ENCODE results near the gene KLK14. TPM values are rescaled to one million over a fixed set of nuclear protein-coding genes. Genes with fewer than 3 reads are reported as not detected.

Gene KLK14
- total and polyA plus RNA-seq, 10 of the 15 experiments (the other 5 are each of a cell fraction or from before 2014, with no cell fraction given) = not detected

Other genes starting within 250 kb of the KLK14 start
Only the 7 nearest of the 18 such genes appear.
- not detected in 2 replicates for gene KLK10, start 63.2 kb downstream of the KLK14 start, total RNA-seq (2014; rRNA removed)
- gene KLK10, start 63.2 kb downstream of the KLK14 start, total RNA-seq (2014; rRNA removed; fragmentation: Illumina TruSeq; extraction: Trizol) = not detected in 2 replicates
- gene KLK10, start 63.2 kb downstream of the KLK14 start, total RNA-seq (2021) = not detected in 2 replicates
- not detected in 2 replicates for gene KLK10, start 63.2 kb downstream of the KLK14 start, polyA plus RNA-seq (2011; rRNA removed)
- not detected in 2 replicates for gene KLK10, start 63.2 kb downstream of the KLK14 start, polyA plus RNA-seq (2014; fragmentation: Illumina TruSeq; extraction: Trizol)
- not detected for gene KLK10, start 63.2 kb downstream of the KLK14 start, polyA plus RNA-seq (2014; fragmentation: Nextera tagmentation; extraction: Ambion mirVana)
- not detected in 2 replicates for gene KLK10, start 63.2 kb downstream of the KLK14 start, polyA plus RNA-seq (2014; rRNA removed)
- not detected for gene KLK10, start 63.2 kb downstream of the KLK14 start, polyA plus RNA-seq (2016; fragmentation: Nextera tagmentation; extraction: Ambion mirVana)
- not detected in 2 replicates for gene KLK11, start 56.3 kb downstream of the KLK14 start, total RNA-seq (2014; rRNA removed)
- not detected in 2 replicates for gene KLK11, start 56.3 kb downstream of the KLK14 start, total RNA-seq (2014; rRNA removed; fragmentation: Illumina TruSeq; extraction: Trizol)
- gene KLK11, start 56.3 kb downstream of the KLK14 start, total RNA-seq (2021) = not detected in 2 replicates
- not detected in 2 replicates for gene KLK11, start 56.3 kb downstream of the KLK14 start, polyA plus RNA-seq (2011; rRNA removed)
- gene KLK11, start 56.3 kb downstream of the KLK14 start, polyA plus RNA-seq (2014; fragmentation: Illumina TruSeq; extraction: Trizol) = not detected in 2 replicates
- not detected for gene KLK11, start 56.3 kb downstream of the KLK14 start, polyA plus RNA-seq (2014; fragmentation: Nextera tagmentation; extraction: Ambion mirVana)
- gene KLK11, start 56.3 kb downstream of the KLK14 start, polyA plus RNA-seq (2014; rRNA removed) = not detected in 2 replicates
- not detected for gene KLK11, start 56.3 kb downstream of the KLK14 start, polyA plus RNA-seq (2016; fragmentation: Nextera tagmentation; extraction: Ambion mirVana)
- not detected in 2 replicates for gene KLK12, start 47.9 kb downstream of the KLK14 start, total RNA-seq (2014; rRNA removed)
- not detected in 2 replicates for gene KLK12, start 47.9 kb downstream of the KLK14 start, total RNA-seq (2014; rRNA removed; fragmentation: Illumina TruSeq; extraction: Trizol)
- not detected in 2 replicates for gene KLK12, start 47.9 kb downstream of the KLK14 start, total RNA-seq (2021)
- gene KLK12, start 47.9 kb downstream of the KLK14 start, polyA plus RNA-seq (2011; rRNA removed) = not detected in 2 replicates
- gene KLK12, start 47.9 kb downstream of the KLK14 start, polyA plus RNA-seq (2014; fragmentation: Illumina TruSeq; extraction: Trizol) = not detected in 2 replicates
- not detected for gene KLK12, start 47.9 kb downstream of the KLK14 start, polyA plus RNA-seq (2014; fragmentation: Nextera tagmentation; extraction: Ambion mirVana)
- not detected in 2 replicates for gene KLK12, start 47.9 kb downstream of the KLK14 start, polyA plus RNA-seq (2014; rRNA removed)
- gene KLK12, start 47.9 kb downstream of the KLK14 start, polyA plus RNA-seq (2016; fragmentation: Nextera tagmentation; extraction: Ambion mirVana) = not detected
- not detected in 2 replicates for gene KLK13, start 17.8 kb downstream of the KLK14 start, total RNA-seq (2014; rRNA removed)
- not detected in 2 replicates for gene KLK13, start 17.8 kb downstream of the KLK14 start, total RNA-seq (2014; rRNA removed; fragmentation: Illumina TruSeq; extraction: Trizol)
- not detected in 2 replicates for gene KLK13, start 17.8 kb downstream of the KLK14 start, total RNA-seq (2021)
- gene KLK13, start 17.8 kb downstream of the KLK14 start, polyA plus RNA-seq (2011; rRNA removed) = not detected in 2 replicates
- not detected in 2 replicates for gene KLK13, start 17.8 kb downstream of the KLK14 start, polyA plus RNA-seq (2014; fragmentation: Illumina TruSeq; extraction: Trizol)
- gene KLK13, start 17.8 kb downstream of the KLK14 start, polyA plus RNA-seq (2014; fragmentation: Nextera tagmentation; extraction: Ambion mirVana) = not detected
- not detected in 2 replicates for gene KLK13, start 17.8 kb downstream of the KLK14 start, polyA plus RNA-seq (2014; rRNA removed)
- gene KLK13, start 17.8 kb downstream of the KLK14 start, polyA plus RNA-seq (2016; fragmentation: Nextera tagmentation; extraction: Ambion mirVana) = not detected
- 6.2 and 8.9 TPM in 2 replicates for gene CTU1, start 25.5 kb upstream of the KLK14 start, total RNA-seq (2014; rRNA removed)
- 0.51 and 0.54 TPM in 2 replicates for gene CTU1, start 25.5 kb upstream of the KLK14 start, total RNA-seq (2014; rRNA removed; fragmentation: Illumina TruSeq; extraction: Trizol)
- 9.9 and 10.5 TPM in 2 replicates for gene CTU1, start 25.5 kb upstream of the KLK14 start, total RNA-seq (2021)
- gene CTU1, start 25.5 kb upstream of the KLK14 start, polyA plus RNA-seq (2011; rRNA removed) = 1.4 and 3.0 TPM in 2 replicates
- 0.59 and 0.71 TPM in 2 replicates for gene CTU1, start 25.5 kb upstream of the KLK14 start, polyA plus RNA-seq (2014; fragmentation: Illumina TruSeq; extraction: Trizol)
- gene CTU1, start 25.5 kb upstream of the KLK14 start, polyA plus RNA-seq (2014; fragmentation: Nextera tagmentation; extraction: Ambion mirVana) = under 1 TPM in 1 of 2 experiments, not detected in 1; 0.02 TPM
- gene CTU1, start 25.5 kb upstream of the KLK14 start, polyA plus RNA-seq (2014; rRNA removed) = 5.8 and 8.1 TPM in 2 replicates
- gene CTU1, start 25.5 kb upstream of the KLK14 start, polyA plus RNA-seq (2016; fragmentation: Nextera tagmentation; extraction: Ambion mirVana) = 1 to 10 TPM in 1 of 2 experiments, under 1 TPM in 1; 0.28 to 3.6 TPM
- not detected in 2 replicates for gene SIGLEC9, start 42.0 kb upstream of the KLK14 start, total RNA-seq (2014; rRNA removed)
- gene SIGLEC9, start 42.0 kb upstream of the KLK14 start, total RNA-seq (2014; rRNA removed; fragmentation: Illumina TruSeq; extraction: Trizol) = not detected in 2 replicates
- gene SIGLEC9, start 42.0 kb upstream of the KLK14 start, total RNA-seq (2021) = not detected in 2 replicates
- gene SIGLEC9, start 42.0 kb upstream of the KLK14 start, polyA plus RNA-seq (2011; rRNA removed) = 0.10 TPM in 2 replicates
- not detected in 2 replicates for gene SIGLEC9, start 42.0 kb upstream of the KLK14 start, polyA plus RNA-seq (2014; fragmentation: Illumina TruSeq; extraction: Trizol)
- gene SIGLEC9, start 42.0 kb upstream of the KLK14 start, polyA plus RNA-seq (2014; fragmentation: Nextera tagmentation; extraction: Ambion mirVana) = not detected
- not detected in 2 replicates for gene SIGLEC9, start 42.0 kb upstream of the KLK14 start, polyA plus RNA-seq (2014; rRNA removed)
- not detected for gene SIGLEC9, start 42.0 kb upstream of the KLK14 start, polyA plus RNA-seq (2016; fragmentation: Nextera tagmentation; extraction: Ambion mirVana)
- not detected in 2 replicates for gene SIGLEC7, start 59.4 kb upstream of the KLK14 start, total RNA-seq (2014; rRNA removed)
- gene SIGLEC7, start 59.4 kb upstream of the KLK14 start, total RNA-seq (2014; rRNA removed; fragmentation: Illumina TruSeq; extraction: Trizol) = not detected in 2 replicates
- gene SIGLEC7, start 59.4 kb upstream of the KLK14 start, total RNA-seq (2021) = not detected in 2 replicates
- gene SIGLEC7, start 59.4 kb upstream of the KLK14 start, polyA plus RNA-seq (2011; rRNA removed) = 0.06 and 0.15 TPM in 2 replicates
- gene SIGLEC7, start 59.4 kb upstream of the KLK14 start, polyA plus RNA-seq (2014; fragmentation: Illumina TruSeq; extraction: Trizol) = not detected in 2 replicates
- not detected for gene SIGLEC7, start 59.4 kb upstream of the KLK14 start, polyA plus RNA-seq (2014; fragmentation: Nextera tagmentation; extraction: Ambion mirVana)
- not detected in 2 replicates for gene SIGLEC7, start 59.4 kb upstream of the KLK14 start, polyA plus RNA-seq (2014; rRNA removed)
- gene SIGLEC7, start 59.4 kb upstream of the KLK14 start, polyA plus RNA-seq (2016; fragmentation: Nextera tagmentation; extraction: Ambion mirVana) = not detected